ENCODE results near the gene TIMM22.

DNA sequence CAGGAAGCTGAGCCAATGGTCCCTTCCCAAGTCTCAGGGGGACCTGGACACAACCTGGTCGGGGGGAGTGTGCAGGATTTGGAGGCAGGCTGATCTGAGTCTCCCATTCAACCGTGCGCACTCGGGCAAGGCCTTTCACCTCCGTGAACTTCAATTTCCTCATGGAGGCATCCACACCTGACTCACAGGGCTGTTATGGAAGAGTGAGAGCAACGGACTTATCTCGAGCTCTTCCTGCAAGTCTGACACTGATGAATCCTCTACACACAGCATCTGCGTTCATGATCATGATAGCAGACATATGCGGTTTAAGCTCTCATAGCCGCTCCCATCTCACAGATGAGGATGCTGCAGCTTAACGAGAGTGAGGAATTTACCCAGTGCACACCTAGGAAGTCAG lies 21.6 kb downstream of the TIMM22 start:
- no peak for TF ChIP-seq CTCF (IDR thresholded peaks at IDR 0.05)
- no peak for TF ChIP-seq POLR2A (IDR thresholded peaks at IDR 0.05)

All from thyroid gland (tissue), 4 donors.